IPS-NIHi11 (cell line): ENCODE measurements around the gene REV3L.
"Not testable (repeated sequence)": the region's sequence is repeated elsewhere in the genome, so short reads cannot be mapped to it uniquely, and the experiment has no call there.

Experiments
- DNase-seq: peaks from one replicate; pipeline ENCODE4 v3.0.0; 2012; ENCODE audit warnings: mixed read lengths, low spot score

The REV3L gene

DNA sequence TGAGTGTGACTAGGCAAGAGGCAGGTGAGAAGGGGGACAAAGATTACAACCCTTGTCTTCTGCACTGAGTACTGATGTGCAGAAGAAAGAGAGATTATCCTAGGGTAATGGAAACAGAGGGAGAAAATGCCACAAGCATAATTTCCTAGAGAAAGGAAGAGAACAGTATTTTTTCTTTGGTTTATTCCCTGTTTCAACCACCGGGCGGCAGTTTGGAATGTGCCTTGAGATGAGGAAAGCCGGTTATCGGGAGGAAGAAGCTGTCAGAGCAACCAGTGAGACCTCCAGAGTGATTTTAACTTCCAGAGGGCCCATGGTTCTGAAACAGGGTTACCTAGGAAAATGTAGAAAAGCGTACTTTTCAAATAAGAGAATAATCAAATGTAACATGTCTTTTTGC, 121.4 kb downstream of the REV3L start:
- peak; percentile 53 for DNase-seq

DNA sequence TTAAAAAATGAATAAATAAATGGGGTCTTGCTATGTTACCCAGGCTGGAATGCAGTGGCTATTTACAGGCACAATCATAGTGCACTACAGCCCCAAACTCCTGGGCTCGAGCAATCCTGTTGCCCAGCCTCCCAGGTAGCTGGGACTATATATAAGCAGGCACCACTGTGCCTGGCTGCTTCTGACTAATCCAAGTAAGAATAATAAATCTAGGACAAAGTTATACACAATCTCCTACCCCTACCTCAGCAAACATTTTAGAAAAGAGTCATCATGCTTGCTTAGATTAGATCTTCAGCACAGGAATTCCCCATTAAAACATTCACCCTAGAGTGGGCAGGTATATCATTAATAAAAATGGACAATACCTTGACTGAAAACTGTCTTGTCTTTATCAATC, 124.6 kb downstream of the REV3L start:
- no peak for DNase-seq

DNA sequence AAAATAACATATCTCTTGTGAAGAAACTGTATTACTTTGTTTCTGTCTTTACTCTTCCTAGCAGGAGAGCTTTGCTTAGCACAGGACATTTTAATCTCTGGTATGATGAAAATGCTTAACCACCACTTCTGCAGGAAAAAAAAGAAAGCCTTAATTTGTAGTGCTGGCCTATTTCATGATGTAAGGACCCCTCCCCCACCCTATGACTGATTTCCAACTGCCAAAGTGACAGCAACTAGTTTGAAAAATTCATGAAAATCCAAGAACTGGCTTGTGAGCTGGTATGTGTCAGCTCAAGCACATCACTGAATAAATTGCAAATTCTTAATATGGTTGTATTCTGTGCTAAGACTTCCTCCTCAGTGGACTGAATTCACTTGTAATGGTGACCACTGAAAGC, 125.3 kb downstream of the REV3L start:
- no peak for DNase-seq

DNA sequence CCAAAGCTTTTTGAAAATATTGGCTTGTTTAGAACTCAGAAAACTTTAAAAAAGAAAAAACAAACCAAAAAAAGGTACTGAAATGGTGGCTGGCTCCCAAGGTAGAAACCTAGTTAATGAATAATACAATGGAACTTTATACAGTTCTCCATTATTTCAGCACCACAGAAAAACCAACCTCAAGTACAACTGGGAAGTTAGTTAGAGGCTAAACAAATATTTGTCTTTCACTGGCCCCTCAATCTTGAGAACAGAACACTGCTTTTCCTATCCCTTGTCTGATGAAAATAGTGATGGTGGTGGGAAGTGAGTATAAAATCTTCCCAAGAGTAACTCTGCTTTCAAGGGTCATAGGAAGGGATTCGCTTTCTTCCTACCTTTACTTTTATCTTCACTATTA, 126.5 kb downstream of the REV3L start:
- DNase-seq = no peak

DNA sequence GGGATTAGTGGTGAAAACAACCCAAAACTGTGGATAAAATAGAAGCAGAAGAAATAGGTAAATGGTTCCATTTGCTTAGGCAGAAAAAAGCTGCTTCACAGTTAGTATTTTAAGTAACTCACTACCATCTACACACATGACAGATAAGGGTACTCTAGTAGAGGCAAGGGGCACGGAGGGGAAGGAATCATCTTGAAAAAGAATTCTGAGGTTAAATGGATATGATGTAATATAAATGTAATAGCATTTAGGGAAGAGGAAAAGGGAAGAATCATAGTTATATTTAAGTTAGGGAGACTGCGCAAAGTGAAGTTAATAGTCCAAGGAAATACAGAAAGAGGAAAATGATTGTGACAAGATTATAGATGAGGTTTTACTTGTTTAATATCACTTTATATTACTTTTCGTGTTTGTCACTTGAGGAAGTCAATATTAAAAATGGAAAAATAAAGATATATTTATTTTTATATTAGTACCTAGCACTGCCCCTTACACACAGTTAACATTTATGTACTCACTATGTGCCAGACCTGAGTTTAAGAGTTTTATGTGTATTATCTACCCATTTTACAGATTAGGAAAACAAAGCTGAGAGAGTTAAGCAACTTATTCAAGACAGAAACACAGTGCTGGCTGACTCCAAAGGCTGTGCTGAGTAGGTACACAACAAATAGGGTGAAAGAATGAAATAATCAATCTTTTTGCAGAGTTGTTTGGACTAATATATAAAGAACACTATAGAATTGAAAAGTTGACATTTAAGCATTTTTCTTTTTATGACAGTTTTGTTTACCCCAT, 128.1 kb downstream of the REV3L start:
- DNase-seq = no peak

DNA sequence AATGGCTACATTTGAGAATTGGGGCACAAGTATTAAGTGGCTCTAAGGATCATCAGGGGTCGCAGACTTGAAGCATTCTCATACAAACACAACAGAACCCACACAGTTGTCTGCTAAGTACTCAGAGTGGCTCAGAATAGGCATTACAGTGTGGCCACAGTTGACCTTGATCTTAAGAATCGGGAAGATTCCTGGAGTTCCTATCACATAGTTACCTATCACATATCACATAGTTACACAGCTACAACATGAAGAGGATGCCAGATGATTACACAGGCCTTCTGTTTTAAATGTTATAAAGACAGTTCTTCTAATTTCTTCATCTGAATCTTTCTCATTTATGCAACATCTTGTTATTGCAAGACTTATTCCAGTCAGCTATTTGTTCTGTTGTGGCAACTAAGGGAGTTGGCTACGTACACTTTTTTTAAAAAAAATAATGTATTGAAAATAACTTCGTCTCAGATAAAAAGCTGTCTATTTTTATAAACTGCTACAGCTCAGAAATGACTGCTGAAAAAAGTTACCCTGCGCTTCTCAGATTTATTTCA, 129.0 kb downstream of the REV3L start:
- DNase-seq = no peak

DNA sequence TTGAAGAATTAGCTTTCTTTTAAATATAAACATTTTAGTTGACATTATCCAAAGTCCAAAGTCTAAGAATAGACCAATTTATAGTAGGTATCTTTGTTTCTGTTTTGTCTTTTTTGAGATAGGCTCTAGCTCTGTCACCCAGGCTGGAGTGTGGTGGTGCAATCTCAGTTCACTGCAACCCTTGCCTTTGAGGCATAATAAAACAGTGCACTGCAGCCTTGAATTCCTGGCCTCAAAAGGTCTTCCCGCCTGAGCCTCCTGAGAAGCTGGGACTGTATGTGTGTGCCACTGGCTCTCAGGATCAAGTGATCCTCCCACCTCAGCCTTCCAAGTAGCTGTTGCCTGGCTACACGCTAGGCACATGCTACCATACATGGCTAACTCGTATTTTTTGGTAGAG, 135.4 kb downstream of the REV3L start:
- no peak for DNase-seq

DNA sequence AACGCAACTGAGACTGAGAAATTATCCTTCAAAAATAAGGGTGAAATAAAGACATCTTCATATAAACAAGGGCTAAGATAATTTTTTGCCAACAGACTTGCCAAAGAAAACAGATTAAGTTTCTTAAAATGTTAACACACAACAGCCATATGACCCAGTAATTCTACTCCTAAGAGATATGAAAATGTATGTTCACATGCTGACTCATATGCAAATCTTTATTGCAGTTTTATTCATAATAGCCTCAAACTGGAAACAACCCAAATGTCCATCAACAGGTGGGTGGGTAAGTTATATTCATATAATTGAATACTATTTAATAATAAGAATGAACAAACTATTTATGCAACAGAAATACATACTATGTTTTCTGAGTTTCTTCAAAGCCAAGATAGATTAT, 140.1 kb downstream of the REV3L start:
- DNase-seq = no peak

DNA sequence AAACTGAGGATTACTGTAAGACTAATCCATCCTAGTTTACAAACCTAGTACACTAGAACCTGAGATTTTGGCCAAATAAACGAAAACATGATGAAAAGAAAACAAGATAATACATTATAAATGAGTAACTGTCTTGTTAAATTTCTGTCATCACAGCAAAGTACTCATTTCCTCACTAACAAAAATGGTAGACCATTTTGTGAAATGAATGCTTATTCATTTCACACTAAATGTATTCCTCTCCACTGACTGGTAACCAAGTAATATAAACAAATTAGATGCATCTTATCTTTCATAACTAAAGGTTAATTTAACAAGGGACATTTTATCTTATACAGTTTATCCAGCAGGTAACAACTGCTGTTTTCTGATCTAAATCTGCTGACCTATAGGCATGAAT, 143.7 kb downstream of the REV3L start:
- DNase-seq = no peak

DNA sequence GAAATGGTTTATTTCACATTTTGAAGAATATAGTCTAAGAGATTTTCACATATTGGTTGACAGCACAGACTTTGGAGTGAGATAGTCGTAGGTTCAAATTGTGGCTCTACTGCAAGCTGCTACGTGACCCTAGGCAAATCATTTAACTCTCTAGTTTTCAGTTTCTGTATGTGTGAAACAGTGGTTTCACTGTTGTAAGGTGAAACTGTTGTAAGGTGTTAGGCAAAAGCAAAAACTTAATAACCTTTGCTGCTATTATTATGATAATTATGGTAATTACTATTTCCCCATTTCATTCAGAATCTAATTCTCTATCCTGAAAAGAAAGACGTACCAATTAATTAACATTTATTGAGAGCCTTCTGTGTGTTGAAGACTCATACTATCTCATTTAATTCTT, 144.2 kb downstream of the REV3L start:
- DNase-seq = no peak

DNA sequence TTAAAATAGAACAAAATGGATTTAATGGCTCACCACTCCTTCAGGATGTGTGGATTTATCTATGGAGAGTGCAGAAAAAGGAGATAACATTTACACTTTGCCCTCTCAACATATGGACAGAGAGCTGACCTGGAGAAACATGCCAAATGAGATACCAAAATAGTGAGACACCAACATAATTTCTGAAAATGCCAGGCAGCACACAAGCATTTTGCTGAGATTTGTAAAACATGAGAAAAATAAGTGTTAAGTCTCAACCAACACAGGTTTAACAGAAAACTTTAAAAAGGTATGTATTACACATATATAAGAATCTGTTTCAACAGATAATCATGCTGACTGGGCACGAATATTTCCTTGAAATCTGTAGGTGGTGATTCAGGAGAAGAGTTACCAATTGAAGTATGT, 145.2 kb downstream of the REV3L start:
- no peak for DNase-seq

DNA sequence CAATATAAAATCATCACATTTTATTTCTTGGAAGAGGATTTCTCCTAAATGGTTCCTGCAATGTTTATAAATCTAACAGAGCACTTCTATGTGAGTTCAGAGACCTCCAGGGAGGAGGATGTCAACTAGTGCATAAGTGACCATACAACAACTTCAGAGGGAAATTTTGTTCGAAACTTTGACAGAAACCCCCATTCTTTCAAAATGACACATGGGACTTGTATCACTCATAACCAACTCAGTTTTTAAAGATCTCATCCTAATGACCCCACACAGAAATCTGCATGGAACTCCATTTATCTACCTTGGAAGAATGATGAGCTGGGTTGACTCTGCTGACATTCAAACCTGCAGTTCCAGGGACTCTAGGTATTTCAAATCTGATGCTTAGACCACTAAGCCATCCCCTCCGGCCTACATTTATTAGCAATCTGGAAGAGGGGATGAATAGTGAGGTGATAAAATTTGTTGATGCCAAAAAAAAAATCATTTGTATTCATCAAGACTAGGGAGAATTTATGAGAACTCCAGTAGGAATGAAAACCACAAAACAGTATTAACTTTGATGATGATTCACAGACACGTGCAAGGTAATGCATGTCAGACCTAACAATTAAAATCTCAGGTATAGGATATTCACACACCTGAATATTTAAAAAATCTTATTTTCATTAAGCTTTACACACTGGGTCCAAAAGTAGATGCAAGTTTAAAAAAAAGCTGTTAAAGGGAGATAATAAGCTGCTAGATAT, 153.0 kb downstream of the REV3L start:
- no peak for DNase-seq

DNA sequence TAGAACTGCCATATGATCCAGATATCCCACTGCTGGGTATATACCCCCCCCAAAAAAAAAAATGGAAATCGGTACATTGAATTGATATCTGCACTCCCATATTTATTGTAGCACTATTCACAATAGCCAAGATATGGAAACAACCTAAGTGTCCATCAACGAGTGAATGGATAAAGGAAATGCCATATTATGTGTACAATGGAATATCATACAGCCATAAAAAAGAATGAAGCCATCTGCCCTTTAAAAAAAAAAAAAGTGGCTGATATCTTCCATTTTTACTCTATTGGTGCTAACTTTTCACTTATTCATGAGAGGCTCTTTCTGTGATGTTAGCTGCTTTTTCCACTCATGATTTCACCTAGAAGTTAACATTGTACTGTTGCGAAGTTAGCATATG, 156.5 kb downstream of the REV3L start:
- DNase-seq = no peak

DNA sequence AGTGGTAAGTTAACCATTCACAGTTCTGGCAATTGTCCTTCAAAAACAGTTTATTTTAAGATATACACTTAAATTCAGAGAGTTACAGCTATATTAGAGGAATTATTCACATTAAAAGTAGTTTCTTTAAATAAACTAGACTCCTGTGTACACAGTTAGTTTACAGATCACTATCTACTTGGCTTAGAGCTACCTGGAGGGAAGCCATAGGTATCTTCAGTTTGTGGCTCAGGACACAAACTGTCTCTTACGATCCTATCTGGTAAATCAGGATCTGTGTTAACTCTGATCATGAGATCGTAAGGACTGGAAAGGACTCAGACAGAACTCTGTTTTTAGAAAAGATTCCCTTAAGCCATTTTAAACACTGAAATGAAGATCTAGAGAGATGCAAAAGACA, 160.9 kb downstream of the REV3L start:
- no peak for DNase-seq

DNA sequence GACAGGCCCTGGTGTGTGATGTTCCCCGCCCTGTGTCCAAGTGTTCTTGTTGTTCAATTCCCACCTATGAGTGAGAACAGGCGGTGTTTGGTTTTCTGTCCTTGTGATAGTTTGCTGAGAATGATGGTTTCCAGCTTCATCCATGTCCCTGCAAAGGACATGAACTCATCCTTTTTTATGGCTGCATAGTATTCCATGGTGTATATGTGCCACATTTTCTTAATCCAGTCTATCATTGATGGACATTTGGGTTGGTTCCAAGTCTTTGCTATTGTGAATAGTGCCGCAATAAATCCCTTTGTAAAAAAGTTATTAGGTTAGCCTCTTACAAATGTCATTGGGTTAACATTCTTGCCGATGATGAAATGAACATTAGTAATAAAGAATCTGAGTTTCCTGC, 175.1 kb downstream of the REV3L start:
- not testable (repeated sequence) for DNase-seq

DNA sequence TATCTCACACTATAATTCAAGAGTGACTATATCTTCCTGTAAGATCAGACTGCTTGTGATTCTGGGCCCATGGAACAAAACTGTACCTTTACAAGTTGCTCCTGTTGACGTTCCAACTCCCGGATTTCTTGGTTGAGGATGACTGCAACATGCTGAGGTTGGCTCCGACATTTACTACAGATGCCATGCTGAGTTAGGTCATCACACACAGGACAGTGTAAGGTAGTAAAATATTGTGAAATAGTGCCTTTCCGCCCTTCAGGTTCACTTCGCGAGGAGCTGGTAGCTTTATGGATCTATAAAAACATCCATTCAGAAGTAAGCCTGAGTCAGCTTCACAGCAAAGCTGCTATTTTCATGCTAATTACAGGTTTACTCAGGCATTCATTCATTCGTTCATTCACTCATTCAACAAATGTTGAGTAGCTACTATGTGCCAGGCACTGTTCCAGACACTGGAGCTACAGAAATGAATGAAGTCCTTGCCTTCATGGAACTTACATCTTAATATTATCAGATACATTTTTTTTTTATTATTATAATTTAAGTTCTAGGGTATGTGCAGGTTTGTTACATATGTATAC, 175.7 kb downstream of the REV3L start:
- no peak for DNase-seq

DNA sequence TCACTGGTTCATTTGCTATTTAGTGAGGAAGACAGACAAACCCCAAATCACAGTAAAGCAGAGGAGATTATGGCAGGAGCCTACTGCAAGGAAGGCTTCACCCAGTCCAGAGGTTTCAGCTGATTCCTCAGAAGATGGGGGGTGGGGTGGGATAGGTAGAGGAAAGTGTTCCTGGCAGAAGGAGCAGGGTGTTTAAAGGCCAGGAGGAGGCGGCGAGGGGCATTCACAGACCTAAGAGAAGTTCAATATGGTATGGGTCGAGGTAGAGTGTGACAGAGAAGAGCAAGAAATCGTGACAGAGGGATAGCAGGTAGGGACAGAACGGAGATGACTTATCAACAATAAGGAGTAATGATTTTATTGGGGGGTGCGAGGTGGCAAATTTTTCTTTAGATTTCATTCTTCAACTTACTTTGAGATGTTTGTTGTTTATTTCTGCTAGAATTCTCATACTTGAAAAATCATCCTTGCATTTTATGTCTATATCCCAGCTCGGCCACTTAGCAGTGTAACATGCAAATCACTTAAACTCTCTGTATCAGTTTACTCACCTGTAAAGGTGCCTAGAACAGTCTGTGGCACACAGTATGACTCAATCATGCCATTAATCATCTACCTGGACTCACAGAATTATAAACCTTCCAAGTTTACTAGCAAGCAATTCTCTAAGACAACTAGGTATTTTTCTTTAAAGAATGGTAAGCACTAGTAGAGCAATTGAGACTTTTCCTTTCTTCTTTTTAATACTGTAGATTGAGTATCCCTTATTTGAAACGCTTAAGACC, 176.7 kb downstream of the REV3L start:
- DNase-seq = peak; percentile 43

DNA sequence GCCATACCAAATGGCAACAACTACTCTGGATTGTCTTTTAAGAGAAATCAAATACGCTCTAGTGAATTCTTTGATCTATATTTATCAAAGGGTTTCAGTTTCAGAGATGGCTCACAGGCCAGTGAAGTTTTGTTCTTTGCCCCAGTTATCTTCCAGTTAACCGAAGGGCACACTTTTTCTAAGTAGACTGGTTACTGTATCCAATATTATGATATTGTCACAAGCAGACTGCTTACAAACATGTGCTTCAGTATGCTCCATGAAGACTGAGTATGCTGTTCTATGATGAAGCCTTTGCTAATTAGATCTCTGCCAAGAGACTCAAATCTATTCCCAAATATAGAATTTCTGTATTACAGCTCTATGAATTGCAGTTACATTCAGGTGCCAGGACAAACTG, 181.1 kb downstream of the REV3L start:
- no peak for DNase-seq

DNA sequence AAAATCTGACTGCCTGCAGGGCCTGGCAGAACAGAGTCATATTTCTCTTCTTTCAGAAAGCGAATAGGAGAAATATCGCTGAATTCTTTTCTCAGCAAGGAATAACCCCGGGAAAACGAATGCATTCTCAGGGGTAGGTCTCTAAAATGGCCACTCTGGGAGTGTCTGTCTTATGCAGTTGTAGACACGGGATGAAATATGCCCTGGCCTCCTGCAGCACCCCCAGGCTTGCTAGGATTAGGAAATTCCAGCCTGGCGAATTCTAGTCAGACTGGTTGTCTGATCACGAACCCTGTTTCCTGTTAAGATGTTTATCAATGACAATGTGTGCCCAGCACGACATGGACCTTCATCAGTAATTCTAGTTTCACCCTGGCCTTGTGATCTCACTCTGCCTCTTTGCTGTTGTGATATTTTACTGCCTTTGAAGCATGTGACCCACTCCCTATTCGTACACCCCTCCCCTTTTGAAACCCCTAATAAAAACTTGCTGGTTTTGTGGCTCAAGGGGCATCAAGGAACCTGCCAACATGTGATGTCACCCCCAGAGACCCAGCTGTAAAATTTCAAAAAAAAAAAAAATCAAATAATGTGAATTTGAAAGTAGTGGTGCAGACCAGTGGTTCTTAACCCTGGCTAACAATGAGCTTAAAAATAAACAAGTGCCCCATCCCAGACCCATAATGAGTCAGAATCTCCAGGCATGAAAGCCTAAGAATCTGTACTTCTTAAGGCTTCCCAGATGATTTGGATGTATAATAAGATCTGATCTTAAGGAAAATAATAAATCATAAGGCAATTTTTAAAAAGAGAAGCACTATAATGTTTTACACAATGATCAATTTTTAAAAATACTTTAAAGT, 181.8 kb downstream of the REV3L start:
- not testable (repeated sequence) for DNase-seq

DNA sequence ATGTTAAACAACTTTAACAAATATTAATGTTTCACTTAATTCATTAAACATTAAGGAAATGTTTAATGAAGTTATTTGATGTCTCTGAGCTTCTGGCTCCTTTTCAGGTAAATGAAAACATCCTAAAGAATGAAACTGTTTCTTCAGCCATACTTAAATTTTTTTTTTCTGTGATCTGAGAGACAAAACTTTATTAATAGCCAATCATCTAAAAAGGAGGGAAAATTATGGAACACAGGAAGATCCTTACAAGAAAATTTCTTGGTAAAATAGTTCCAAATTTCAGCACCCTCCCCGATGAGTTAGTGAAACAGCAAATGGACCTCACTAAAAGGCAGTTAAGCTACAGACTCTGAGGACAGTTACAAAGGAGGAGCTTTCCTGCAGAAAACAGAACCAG, 185.2 kb downstream of the REV3L start:
- no peak for DNase-seq

DNA sequence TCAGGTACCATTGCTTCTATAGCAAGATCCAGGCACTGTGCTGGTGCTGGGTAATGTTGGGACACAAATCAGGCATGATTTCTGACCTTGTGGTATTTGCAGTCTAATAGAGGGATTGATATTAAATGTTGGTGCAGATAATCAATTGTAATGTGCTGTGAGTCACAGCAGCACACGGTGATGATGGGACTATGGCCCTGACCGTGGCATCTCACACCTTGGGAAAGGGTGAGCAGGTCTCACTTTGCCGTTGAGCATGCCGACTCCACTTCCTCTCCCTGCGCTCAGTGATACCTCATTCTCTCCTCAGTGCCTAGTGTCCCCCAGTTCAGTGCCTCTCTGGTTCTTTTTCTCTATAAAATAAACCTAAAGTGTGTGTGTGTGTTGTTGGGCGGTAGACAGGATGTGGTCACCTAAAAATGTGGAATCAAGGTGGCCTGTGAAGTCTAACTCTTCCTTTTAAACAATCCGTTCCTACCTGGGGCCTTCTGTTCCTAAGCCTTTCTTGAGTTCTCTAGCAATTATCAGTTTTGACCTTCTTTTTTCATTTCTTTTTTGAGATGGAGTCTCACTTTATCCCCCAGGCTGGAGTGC, 188.5 kb downstream of the REV3L start:
- no peak for DNase-seq
